HCT116 (cell line): ENCODE measurements around the gene KCNK5. TPM values are rescaled to one million over a fixed set of nuclear protein-coding genes. Genes with fewer than 3 reads are reported as not detected.

Source experiments
- ATAC-seq: fragments of 200-7000 bp; cut with Tn5 transposase; 2 replicates; pipeline ENCODE4 v1.9.1; 2020; ENCODE audit warnings: mild to moderate bottlenecking, moderate library complexity
- BruUV-seq: library from RNA; stranded (reverse); fragments of 400-500 nt; replicated peaks from 2 replicates; lab custom pipeline; 2021; lab: Mats Ljungman, UMichigan
- CTCF ChIA-PET: fragments of 300-600 bp; sonication (Branson Sonifier 250); formaldehyde crosslinking; loops from one replicate; lab custom pipeline; 2021; ENCODE audit warnings: antibody characterized with exemption; lab: Charles Lee
- POLR2A ChIA-PET: fragments of 300-600, 350-600 bp; sonication (Branson Sonifier 250); formaldehyde crosslinking; loops from one replicate; lab custom pipeline; 2021; ENCODE audit warnings: antibody characterized with exemption; lab: Charles Lee
- RAD21 ChIA-PET, 2 experiments: fragments of 300-600 bp; sonication (Branson Sonifier 250); formaldehyde crosslinking; loops; one replicate each; lab custom pipeline; 2023; ENCODE audit warnings: low total read pairs in 2 of 2; ENCODE audit not compliant: uncharacterized antibody in 2 of 2, unreplicated experiment in 2 of 2, low non-redundant PET in 1 of 2; lab: Charles Lee
- DNase-seq: peaks from one replicate; pipeline ENCODE4 v3.0.0-alpha.2; 2010; ENCODE audit warnings: low read depth, low spot score
- H2AFZ ChIP-seq: fragments of 200-600 bp; shearing (Covaris generic), sonication (generic); 2 replicates; pipeline ENCODE4 v1.6.1; 2017; ENCODE audit warnings: low read depth, mixed run types, mixed read lengths, antibody characterized with exemption, low read length; ENCODE audit not compliant: poor library complexity, severe bottlenecking
- H3K27ac ChIP-seq: 2 replicates; pipeline ENCODE4 v1.5.1; 2012; ENCODE audit warnings: low read depth, low read length
- H3K27me3 ChIP-seq: fragments of 200-600 bp; sonication (generic); 2 replicates; pipeline ENCODE4 v1.6.1; 2016; ENCODE audit warnings: mixed run types, low read length, mixed read lengths; ENCODE audit not compliant: insufficient read depth
- H3K36me3 ChIP-seq, 2 experiments: fragments of 200-500 bp in 1 of 2; fragments of 200-600 bp in 1 of 2; sonication (Bioruptor generic) in 1 of 2; sonication (generic) in 1 of 2; 2 replicates each; pipeline versions ENCODE4 v1.5.1 to v1.6.1; 2014 to 2016; ENCODE audit warnings: low read length in 2 of 2, inconsistent platforms in 1 of 2, mixed read lengths in 1 of 2, mixed run types in 1 of 2; ENCODE audit not compliant: insufficient read depth in 2 of 2, control insufficient read depth in 1 of 2
- H3K4me1 ChIP-seq, 2 experiments: fragments of 200-600 bp in 1 of 2; sonication (generic) in 1 of 2; 2 replicates each; pipeline versions ENCODE4 v1.5.1 to v1.6.1; 2012 to 2017; ENCODE audit warnings: low read length in 2 of 2, inconsistent platforms in 1 of 2, mild to moderate bottlenecking in 1 of 2, mixed read lengths in 1 of 2, mixed run types in 1 of 2, moderate library complexity in 1 of 2; ENCODE audit not compliant: insufficient read depth in 2 of 2, control insufficient read depth in 1 of 2
- H3K4me2 ChIP-seq: fragments of 200-600 bp; sonication (generic); 2 replicates; pipeline ENCODE4 v1.6.1; 2017; ENCODE audit warnings: mixed run types, low read length, mixed read lengths
- H3K4me3 ChIP-seq, 2 experiments: fragments of 200-600 bp in 1 of 2; sonication (generic) in 1 of 2; replicated peaks in 1 of 2; 2 replicates each; pipeline ENCODE4 v1.5.1; 2011 to 2016; ENCODE audit warnings: low read length in 2 of 2, control low read depth in 1 of 2, low read depth in 1 of 2, mild to moderate bottlenecking in 1 of 2, mixed read lengths in 1 of 2, mixed run types in 1 of 2
- H3K79me2 ChIP-seq: fragments of 200-600 bp; sonication (generic); 2 replicates; pipeline ENCODE4 v1.6.1; 2017; ENCODE audit warnings: mild to moderate bottlenecking, mixed run types, low read length, moderate library complexity, mixed read lengths; ENCODE audit not compliant: insufficient read depth
- H3K9ac ChIP-seq: fragments of 200-600 bp; sonication (generic); 2 replicates; pipeline ENCODE4 v1.6.1; 2016; ENCODE audit warnings: low read length, mixed read lengths
- H3K9me2 ChIP-seq: fragments of 200-600 bp; sonication (generic), shearing (Covaris generic); 2 replicates; pipeline ENCODE4 v1.6.1; 2017; ENCODE audit warnings: mixed run types, mild to moderate bottlenecking, moderate library complexity; ENCODE audit not compliant: insufficient read depth
- H3K9me3 ChIP-seq, 2 experiments: fragments of 200-500 bp in 1 of 2; fragments of 200-600 bp in 1 of 2; sonication (Bioruptor generic) in 1 of 2; sonication (generic) in 1 of 2; 2 replicates each; pipeline ENCODE4 v1.6.1; 2014 to 2017; ENCODE audit warnings: low read length in 2 of 2, mixed read lengths in 2 of 2, inconsistent platforms in 1 of 2, low read depth in 1 of 2, mild to moderate bottlenecking in 1 of 2, mixed run types in 1 of 2, moderate library complexity in 1 of 2; ENCODE audit not compliant: control insufficient read depth in 1 of 2, insufficient read depth in 1 of 2
- H4K20me1 ChIP-seq: fragments of 200-600 bp; sonication (generic), shearing (Covaris generic); 2 replicates; pipeline ENCODE4 v1.6.1; 2017; ENCODE audit warnings: mixed run types, mild to moderate bottlenecking, moderate library complexity; ENCODE audit not compliant: insufficient read depth
- ATF3 ChIP-seq: IDR thresholded peaks from 2 replicates; pipeline ENCODE4 v1.6.1; 2012
- CBX3 ChIP-seq: IDR thresholded peaks from 2 replicates; pipeline ENCODE4 v1.6.1; 2012; ENCODE audit warnings: low read depth
- CEBPB ChIP-seq: IDR thresholded peaks from 2 replicates; pipeline ENCODE4 v1.6.1; 2012; ENCODE audit warnings: low read depth
- CTCF ChIP-seq, 3 experiments: fragments of 200-600 bp in 1 of 3; sonication (generic) in 1 of 3; IDR thresholded peaks in 2 of 3; conservative IDR thresholded peaks in 1 of 3; 2 replicates each; pipeline ENCODE4 v1.5.1; 2012 to 2017; ENCODE audit warnings: low read depth in 2 of 3, low read length in 2 of 3, antibody characterized with exemption in 1 of 3, borderline replicate concordance in 1 of 3, control low read depth in 1 of 3, mild to moderate bottlenecking in 1 of 3, mixed read lengths in 1 of 3, mixed run types in 1 of 3, moderate library complexity in 1 of 3; ENCODE audit not compliant: insufficient read depth in 1 of 3
- EGR1 ChIP-seq: IDR thresholded peaks from 2 replicates; pipeline ENCODE4 v1.6.1; 2012; ENCODE audit warnings: low read depth
- ELF1 ChIP-seq: IDR thresholded peaks from 2 replicates; pipeline ENCODE4 v1.6.1; 2012; ENCODE audit warnings: low read depth, borderline replicate concordance
- EZH2 ChIP-seq: fragments of 200-600 bp; sonication (generic); IDR thresholded peaks from 2 replicates; pipeline ENCODE4 v1.6.1; 2017; ENCODE audit warnings: antibody characterized with exemption, mixed run types
- EZH2phosphoT487 ChIP-seq: fragments of 200-600 bp; IDR thresholded peaks from 2 replicates; pipeline ENCODE4 v1.6.1; 2018; ENCODE audit warnings: antibody characterized with exemption, borderline replicate concordance
- JUND ChIP-seq: IDR thresholded peaks from 2 replicates; pipeline ENCODE4 v1.6.1; 2012
- POLR2A ChIP-seq: IDR thresholded peaks from 2 replicates; pipeline ENCODE4 v1.7.0; 2011; ENCODE audit warnings: borderline replicate concordance; ENCODE audit not compliant: insufficient read depth, insufficient read length; ENCODE audit errors: extremely low read depth
- POLR2AphosphoS5 ChIP-seq: IDR thresholded peaks from 2 replicates; pipeline ENCODE4 v1.6.1; 2011; ENCODE audit warnings: mild to moderate bottlenecking, low read depth, low read length, moderate library complexity
- RAD21 ChIP-seq: IDR thresholded peaks from 2 replicates; pipeline ENCODE4 v1.6.1; 2012; ENCODE audit warnings: low read depth, mild to moderate bottlenecking
- REST ChIP-seq: IDR thresholded peaks from 2 replicates; pipeline ENCODE4 v1.6.1; 2012; ENCODE audit warnings: low read depth
- SIN3A ChIP-seq: IDR thresholded peaks from 2 replicates; pipeline ENCODE4 v1.6.1; 2012; ENCODE audit warnings: low read depth
- SRF ChIP-seq: IDR thresholded peaks from 2 replicates; pipeline ENCODE4 v1.6.1; 2012; ENCODE audit warnings: low read depth
- TCF7L2 ChIP-seq: IDR thresholded peaks from 2 replicates; pipeline ENCODE4 v1.7.0; 2011; ENCODE audit warnings: borderline replicate concordance, inconsistent platforms; ENCODE audit not compliant: insufficient read depth, insufficient read length; ENCODE audit errors: extremely low read depth
- YY1 ChIP-seq: IDR thresholded peaks from 2 replicates; pipeline ENCODE4 v1.6.1; 2011; ENCODE audit warnings: low read length, low read depth, moderate library complexity, mild to moderate bottlenecking; ENCODE audit not compliant: insufficient replicate concordance; ENCODE audit errors: extremely low read depth
- ZBTB33 ChIP-seq: IDR thresholded peaks from 2 replicates; pipeline ENCODE4 v1.6.1; 2011; ENCODE audit warnings: mild to moderate bottlenecking, low read length, moderate library complexity; ENCODE audit not compliant: insufficient replicate concordance; ENCODE audit errors: extremely low read depth
- ZFX ChIP-seq: fragments of 450-650 bp; IDR thresholded peaks from 2 replicates; pipeline ENCODE4 v1.6.1; 2017
- ZNF274 ChIP-seq: fragments of 200-500 bp; sonication (Bioruptor generic); IDR thresholded peaks from 2 replicates; pipeline ENCODE4 v1.6.1; 2014; ENCODE audit warnings: mild to moderate bottlenecking, low read depth, low read length, inconsistent platforms
- intact Hi-C: fragments of 100-400 bp; cut with micrococcal nuclease; formaldehyde crosslinking; loops from 2 replicates; pipeline ENCODE4 v1.10.0; 2022
- total RNA-seq: library from RNA; stranded (reverse); gene quantifications from one replicate; pipeline ENCODE4 v1.2.1, GENCODE V29; 2021; ENCODE audit not compliant: unreplicated experiment

The KCNK5 gene
- total RNA-seq, 1 experiment from 2014 or later: 9.5 TPM

- DNase-seq: no peak
- no peaks in the 10 kb centered on the region; the same call in 1 of the 2 replicates for H3K79me2 ChIP-seq
- no peaks in the 10 kb centered on the region for H3K9me3 ChIP-seq
- ChIA-PET RAD21 (no interaction called here), CTCF (interaction anchor here (0.7 to 1.4 kb wide), 4 partner anchors 22 to 112 kb away, joined by 3 to 13 read pairs (median 4); no protein-coding TSS in a partner anchor), POLR2A (no interaction called here)
- TF ChIP-seq POLR2AphosphoS5 (no peak), ZBTB33 (no peak), SIN3A (no peak), JUND (no peak), ATF3 (no peak), ZNF274 (no peak), POLR2A (no peak), ZFX (no peak), CTCF (IDR thresholded peaks at IDR 0.05 in 2 of 3, conservative IDR thresholded peaks at IDR 0.05 in 1 of 3; ENCODE audit: borderline replicate concordance in 1 of 3, insufficient read depth in 1 of 3, low read depth in 2 of 3, low read length in 2 of 3) (no peak), EGR1 (no peak), EZH2 (no peak), TCF7L2 (no peak), ELF1 (no peak), REST (no peak), YY1 (no peak), CEBPB (no peak), RAD21 (no peak), CBX3 (no peak), SRF (no peak), EZH2phosphoT487 (no peak)
- H3K27me3 ChIP-seq: no peaks in the 10 kb centered on the region
- no peak overlapping the region for H2AFZ ChIP-seq
- no peaks in the 10 kb centered on the region for H3K9me2 ChIP-seq
- ATAC-seq: no peak
- H3K9ac ChIP-seq: no peak overlapping the region
- H3K4me1 ChIP-seq: peaks cover 0 to 10% of the 10 kb centered on the region in 2 experiments; a peak in 2 of 4 replicates
- H3K27ac ChIP-seq: no peak overlapping the region
- H3K36me3 ChIP-seq: peaks cover 7 to 19% of the 10 kb centered on the region in 2 experiments; a peak in 3 of 4 replicates
- H4K20me1 ChIP-seq: no peaks in the 10 kb centered on the region
- H3K4me2 ChIP-seq: no peak overlapping the region
- intact Hi-C loops: loop anchor here (1.0 kb wide), 1 partner anchor 113 kb away; no protein-coding TSS in a partner anchor
- no peak overlapping the region for H3K4me3 ChIP-seq
- no TSS peak for BruUV-seq
These were observed 38.6 kb downstream of the KCNK5 start for GRCh38 chr6:39190545-39191235.
